C4-2B (cell line): ENCODE results near the gene CACNA2D3.

Source experiments
- CTCF ChIP-seq: fragments of 450-650 bp; conservative IDR thresholded peaks from 2 replicates; pipeline ENCODE4 v1.5.1; 2017; ENCODE audit warnings: mild to moderate bottlenecking
- ZFX ChIP-seq: fragments of 450-650 bp; IDR thresholded peaks from 2 replicates; pipeline ENCODE4 v1.6.1; 2017

GRCh38 chr3:54514416-54514815 is 392.1 kb downstream of the CACNA2D3 start:
- TF ChIP-seq CTCF (no peak), ZFX (no peak)
